ENCODE measurements around the gene DOK7.

DNA sequence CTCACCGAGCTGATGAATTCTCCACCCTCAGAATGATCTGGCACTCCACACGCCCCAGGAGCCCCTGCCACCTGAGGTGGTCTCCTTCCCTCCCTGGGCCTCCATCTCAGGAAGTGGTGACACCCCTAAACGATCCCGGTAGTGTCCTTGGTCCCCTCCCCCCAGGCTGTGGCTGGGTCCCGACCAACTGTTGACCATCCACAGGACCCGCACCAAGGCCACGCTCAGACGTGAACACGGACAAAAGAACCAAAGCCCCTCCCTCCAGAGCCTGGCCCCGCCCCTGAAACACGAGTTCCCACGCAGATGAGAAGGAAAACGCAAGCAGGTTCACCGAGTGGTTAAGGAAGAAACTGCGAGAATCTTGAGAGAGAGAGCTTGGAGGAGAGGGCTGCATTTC lies 52.5 kb downstream of the DOK7 start:
- no peak for TF ChIP-seq POLR2A (IDR thresholded peaks at IDR 0.05)
- TF ChIP-seq, protein P1, sequence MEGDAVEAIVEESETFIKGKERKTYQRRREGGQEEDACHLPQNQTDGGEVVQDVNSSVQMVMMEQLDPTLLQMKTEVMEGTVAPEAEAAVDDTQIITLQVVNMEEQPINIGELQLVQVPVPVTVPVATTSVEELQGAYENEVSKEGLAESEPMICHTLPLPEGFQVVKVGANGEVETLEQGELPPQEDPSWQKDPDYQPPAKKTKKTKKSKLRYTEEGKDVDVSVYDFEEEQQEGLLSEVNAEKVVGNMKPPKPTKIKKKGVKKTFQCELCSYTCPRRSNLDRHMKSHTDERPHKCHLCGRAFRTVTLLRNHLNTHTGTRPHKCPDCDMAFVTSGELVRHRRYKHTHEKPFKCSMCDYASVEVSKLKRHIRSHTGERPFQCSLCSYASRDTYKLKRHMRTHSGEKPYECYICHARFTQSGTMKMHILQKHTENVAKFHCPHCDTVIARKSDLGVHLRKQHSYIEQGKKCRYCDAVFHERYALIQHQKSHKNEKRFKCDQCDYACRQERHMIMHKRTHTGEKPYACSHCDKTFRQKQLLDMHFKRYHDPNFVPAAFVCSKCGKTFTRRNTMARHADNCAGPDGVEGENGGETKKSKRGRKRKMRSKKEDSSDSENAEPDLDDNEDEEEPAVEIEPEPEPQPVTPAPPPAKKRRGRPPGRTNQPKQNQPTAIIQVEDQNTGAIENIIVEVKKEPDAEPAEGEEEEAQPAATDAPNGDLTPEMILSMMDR (IDR thresholded peaks at IDR 0.05 in 4 of 5, conservative IDR thresholded peaks at IDR 0.05 in 1 of 5): no peak
